Ishikawa (cell line): ENCODE results near the gene LCNL1.

Source experiments
- CEBPB ChIP-seq: IDR thresholded peaks from 2 replicates; pipeline ENCODE4 v1.6.1; 2012
- CREB1 ChIP-seq: IDR thresholded peaks from 2 replicates; pipeline ENCODE4 v1.6.1; 2012; ENCODE audit warnings: low read depth
- EGR1 ChIP-seq: IDR thresholded peaks from 2 replicates; pipeline ENCODE4 v1.6.1; 2012
- EP300 ChIP-seq: IDR thresholded peaks from 2 replicates; pipeline ENCODE4 v1.6.1; 2012; ENCODE audit warnings: borderline replicate concordance
- FOXM1 ChIP-seq: IDR thresholded peaks from 2 replicates; pipeline ENCODE4 v1.6.1; 2012; ENCODE audit warnings: low read depth, borderline replicate concordance
- NFIC ChIP-seq: IDR thresholded peaks from 2 replicates; pipeline ENCODE4 v1.6.1; 2012
- RAD21 ChIP-seq: IDR thresholded peaks from 2 replicates; pipeline ENCODE4 v1.6.1; 2012; ENCODE audit warnings: low read depth
- REST ChIP-seq: IDR thresholded peaks from 2 replicates; pipeline ENCODE4 v1.6.1; 2012; ENCODE audit warnings: low read depth, mild to moderate bottlenecking
- TAF1 ChIP-seq: IDR thresholded peaks from 2 replicates; pipeline ENCODE4 v1.6.1; 2012; ENCODE audit warnings: low read depth, mild to moderate bottlenecking
- TCF12 ChIP-seq: IDR thresholded peaks from 2 replicates; pipeline ENCODE4 v1.6.1; 2012; ENCODE audit warnings: low read depth
- TEAD4 ChIP-seq: IDR thresholded peaks from 2 replicates; pipeline ENCODE4 v1.6.1; 2012
- USF1 ChIP-seq: IDR thresholded peaks from 2 replicates; pipeline ENCODE4 v1.6.1; 2012
- YY1 ChIP-seq: IDR thresholded peaks from 2 replicates; pipeline ENCODE4 v1.6.1; 2012; ENCODE audit warnings: low read depth
- ZBTB7A ChIP-seq: IDR thresholded peaks from 2 replicates; pipeline ENCODE4 v1.6.1; 2012; ENCODE audit warnings: low read depth
- TF ChIP-seq, protein P1 (sequence below): IDR thresholded peaks from 2 replicates; pipeline ENCODE4 v1.6.1; 2012

Gene LCNL1

GRCh38 chr9:137026384-137026783 lies 43.6 kb downstream of the LCNL1 start:
- TF ChIP-seq ZBTB7A: no peak

DNA sequence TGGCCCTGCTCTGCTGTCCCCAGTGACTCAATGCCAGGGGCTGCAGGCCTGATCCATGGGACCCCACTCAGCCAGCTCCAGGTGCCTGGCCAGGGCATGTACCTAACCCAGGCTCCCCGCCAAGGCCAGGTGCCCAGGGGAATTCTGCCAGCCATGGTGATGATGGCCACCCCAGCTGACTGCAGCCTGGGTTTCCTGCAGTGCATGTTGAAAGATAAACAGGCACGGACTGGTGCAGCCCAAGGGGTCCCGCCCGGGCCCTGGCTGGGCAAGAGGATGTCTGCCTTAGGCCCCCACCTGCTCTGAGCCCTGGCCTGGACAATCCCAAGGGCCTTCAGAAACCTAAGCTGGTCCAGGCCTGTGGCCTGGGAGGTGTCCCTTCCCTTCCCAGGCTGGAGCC lies 44.0 kb downstream of the LCNL1 start:
- TF ChIP-seq EP300 (no peak), NFIC (no peak), YY1 (no peak), FOXM1 (no peak), ZBTB7A (no peak), TCF12 (no peak), CREB1 (no peak), CEBPB (no peak), TEAD4 (no peak), EGR1 (no peak), RAD21 (no peak), USF1 (no peak), TAF1 (no peak)
- TF ChIP-seq, protein P1, sequence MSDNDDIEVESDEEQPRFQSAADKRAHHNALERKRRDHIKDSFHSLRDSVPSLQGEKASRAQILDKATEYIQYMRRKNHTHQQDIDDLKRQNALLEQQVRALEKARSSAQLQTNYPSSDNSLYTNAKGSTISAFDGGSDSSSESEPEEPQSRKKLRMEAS: no peak

DNA sequence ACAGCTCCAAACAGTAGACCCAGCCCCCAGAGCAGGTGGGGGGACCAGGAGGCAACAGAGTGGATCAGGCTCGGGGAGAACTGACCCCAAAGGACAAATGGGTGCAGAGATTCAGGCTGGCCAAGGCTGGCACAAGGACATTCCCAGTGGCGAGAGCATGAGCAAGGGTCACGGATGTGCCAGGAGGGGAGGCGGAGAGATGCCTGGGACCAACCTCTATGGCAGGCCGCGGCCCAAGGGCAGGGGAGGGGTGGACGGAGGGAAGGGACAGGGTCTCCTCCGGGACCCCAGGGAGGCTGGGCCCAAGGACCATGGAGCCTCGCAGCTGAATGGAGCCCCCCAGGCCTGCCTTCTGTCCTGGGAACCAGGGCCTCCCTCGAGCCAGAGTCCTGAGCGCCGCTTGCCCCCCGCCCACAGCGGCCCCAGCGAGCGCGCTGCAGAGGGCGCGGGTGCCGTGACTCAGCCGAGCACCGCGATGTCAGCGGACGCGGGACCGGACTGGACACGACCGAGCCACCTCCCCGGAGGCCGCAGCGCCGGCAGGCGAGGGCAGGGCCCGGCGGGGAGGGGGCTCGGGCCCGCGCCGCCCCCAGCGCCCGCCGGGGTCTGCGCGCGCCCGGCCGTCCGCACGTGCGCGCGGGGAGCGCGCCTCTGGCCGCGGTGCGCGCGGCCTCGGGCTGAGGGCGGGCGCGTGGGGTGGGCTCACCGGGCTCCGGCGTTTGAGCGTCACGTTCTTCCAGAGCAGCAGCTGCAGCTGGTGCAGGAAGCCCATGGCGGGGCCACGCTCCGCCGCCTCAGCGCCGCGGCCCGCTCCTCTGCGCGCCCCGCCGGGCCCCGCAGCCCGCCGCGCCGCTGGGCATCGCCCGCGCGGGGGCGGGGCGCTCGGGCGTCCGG lies 44.8 kb downstream of the LCNL1 start, which contains the start of gene ABCA2:
TSS of gene ABCA2 (minus strand) at position 869 of the 894 bp plus-strand sequence. CDS start at position 772, 97 bp downstream.
- TF ChIP-seq ZBTB7A (peak; percentile 80; the same call in 1 of the 2 replicates), CREB1 (no peak)

- TF ChIP-seq, protein P1: peak; percentile 55; the same call in 1 of the 2 replicates
- TF ChIP-seq YY1 (no peak), TAF1 (no peak), ZBTB7A (peak; percentile 53; the same call in 1 of the 2 replicates), REST (no peak), TCF12 (peak; percentile 50; the same call in 1 of the 2 replicates), RAD21 (peak; percentile 46), CREB1 (no peak), FOXM1 (no peak), EP300 (no peak), TEAD4 (no peak), CEBPB (no peak), USF1 (no peak), NFIC (0 out of 2 replicates have a peak, but pooled peaks have one; percentile 31), EGR1 (peak; percentile 86)
Observed at GRCh38 chr9:137028263-137029057, 45.7 kb downstream of the LCNL1 start.

DNA sequence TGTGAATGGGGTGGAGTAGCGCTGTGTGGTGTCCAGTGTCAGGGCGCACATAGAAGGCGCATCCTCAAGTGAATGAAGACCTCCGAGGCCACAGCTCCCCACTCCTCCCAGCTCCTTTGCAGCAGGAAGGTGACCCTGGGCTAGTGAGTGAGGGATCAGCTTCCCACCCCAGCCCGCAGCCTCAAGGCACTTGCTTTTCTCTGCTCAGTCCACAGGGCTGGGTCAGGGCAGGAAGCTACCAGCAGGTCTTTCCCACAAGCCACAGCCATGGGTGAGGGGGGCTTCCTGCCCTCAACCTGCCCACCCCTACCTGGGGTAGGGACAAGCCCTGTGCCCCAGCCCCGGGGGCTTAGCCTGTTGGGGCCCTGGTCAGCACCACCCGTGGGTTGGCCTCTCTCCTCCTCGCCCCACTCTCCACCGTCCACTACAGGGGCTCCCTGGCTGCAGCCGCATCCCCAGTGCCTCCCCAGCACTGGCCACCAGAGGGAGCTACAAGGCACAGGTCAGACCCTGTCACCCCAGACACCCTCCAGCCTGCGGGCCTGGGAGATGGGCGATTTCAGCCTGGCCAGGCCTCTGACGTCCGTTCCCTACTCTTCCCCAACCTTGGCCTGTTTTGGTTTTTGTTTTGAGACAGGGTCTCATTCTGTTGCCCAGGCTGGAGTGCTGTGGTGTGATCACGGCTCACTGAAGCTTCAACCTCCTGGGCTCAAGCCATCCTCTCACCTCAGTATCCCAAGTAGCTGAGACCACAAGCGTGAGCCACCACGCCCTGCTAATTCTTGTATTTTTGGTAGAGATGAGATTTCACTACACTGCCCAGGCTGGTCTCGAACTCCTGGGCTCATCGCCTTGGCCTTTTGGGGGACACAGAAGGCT lies 46.5 kb downstream of the LCNL1 start:
- no peak for TF ChIP-seq EGR1
- no peak for TF ChIP-seq CEBPB
- no peak for TF ChIP-seq TCF12
- peak; percentile 52 for TF ChIP-seq RAD21
- no peak for TF ChIP-seq CREB1
- TF ChIP-seq TAF1: no peak
- TF ChIP-seq YY1: no peak

DNA sequence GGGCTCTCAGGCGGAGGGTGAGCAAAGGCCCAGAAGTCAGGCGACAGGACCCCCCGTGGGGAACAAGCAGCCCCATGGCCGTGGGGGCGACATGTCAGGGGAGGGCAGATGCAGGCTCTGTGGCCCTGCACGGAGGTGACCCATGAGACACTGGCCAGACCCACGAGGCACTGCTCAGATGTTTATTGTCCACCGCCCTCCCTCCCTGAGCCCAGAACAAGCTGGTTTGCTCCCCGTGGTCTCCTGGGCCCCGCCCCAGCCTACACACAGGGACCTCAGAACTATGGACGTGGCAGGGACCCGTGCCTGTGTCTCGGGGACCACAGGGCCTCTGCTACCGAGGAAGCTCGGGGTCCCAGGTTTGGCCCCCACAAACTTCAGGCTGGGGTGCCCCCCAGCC lies 47.2 kb downstream of the LCNL1 start:
- TF ChIP-seq, protein P1: no peak
- TF ChIP-seq TEAD4 (no peak), EGR1 (no peak), CREB1 (no peak), CEBPB (no peak), NFIC (no peak), REST (no peak), TAF1 (no peak), EP300 (no peak), ZBTB7A (no peak), TCF12 (no peak), FOXM1 (no peak), YY1 (no peak), RAD21 (no peak), USF1 (no peak)
